ENCODE data around the gene LTBP1.

DNA sequence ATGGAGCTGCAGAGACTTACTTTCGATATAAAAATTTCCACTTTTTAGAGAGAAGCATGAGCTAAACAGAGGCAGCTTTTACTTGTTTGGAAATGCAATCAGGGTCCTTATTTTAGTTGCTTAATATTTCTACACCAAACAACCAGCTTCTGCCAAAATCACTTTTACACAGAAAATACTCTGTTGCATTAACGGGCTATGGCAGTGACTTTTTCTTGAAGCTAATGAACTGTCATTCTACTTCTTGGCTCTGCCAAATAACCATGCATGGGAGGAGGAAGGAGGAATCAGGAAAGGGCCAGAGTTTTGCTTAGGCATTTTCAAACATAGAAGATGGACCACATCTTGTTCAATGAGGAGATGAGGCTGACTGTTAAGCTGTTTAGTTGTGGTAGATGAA is 23.6 kb upstream of the LTBP1 start:
- TF ChIP-seq, protein P1, sequence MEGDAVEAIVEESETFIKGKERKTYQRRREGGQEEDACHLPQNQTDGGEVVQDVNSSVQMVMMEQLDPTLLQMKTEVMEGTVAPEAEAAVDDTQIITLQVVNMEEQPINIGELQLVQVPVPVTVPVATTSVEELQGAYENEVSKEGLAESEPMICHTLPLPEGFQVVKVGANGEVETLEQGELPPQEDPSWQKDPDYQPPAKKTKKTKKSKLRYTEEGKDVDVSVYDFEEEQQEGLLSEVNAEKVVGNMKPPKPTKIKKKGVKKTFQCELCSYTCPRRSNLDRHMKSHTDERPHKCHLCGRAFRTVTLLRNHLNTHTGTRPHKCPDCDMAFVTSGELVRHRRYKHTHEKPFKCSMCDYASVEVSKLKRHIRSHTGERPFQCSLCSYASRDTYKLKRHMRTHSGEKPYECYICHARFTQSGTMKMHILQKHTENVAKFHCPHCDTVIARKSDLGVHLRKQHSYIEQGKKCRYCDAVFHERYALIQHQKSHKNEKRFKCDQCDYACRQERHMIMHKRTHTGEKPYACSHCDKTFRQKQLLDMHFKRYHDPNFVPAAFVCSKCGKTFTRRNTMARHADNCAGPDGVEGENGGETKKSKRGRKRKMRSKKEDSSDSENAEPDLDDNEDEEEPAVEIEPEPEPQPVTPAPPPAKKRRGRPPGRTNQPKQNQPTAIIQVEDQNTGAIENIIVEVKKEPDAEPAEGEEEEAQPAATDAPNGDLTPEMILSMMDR (IDR thresholded peaks at IDR 0.05; ENCODE audit: low read depth, low read length, poor library complexity, severe bottlenecking), result no peak
- no peak for TF ChIP-seq EZH2phosphoT487 (IDR thresholded peaks at IDR 0.05; ENCODE audit: borderline replicate concordance, low read length)

All from DOHH2 (cell line).